GM12892 (cell line): ENCODE results near the gene DYNLT4.

Experiments
- POLR2A ChIP-seq: IDR thresholded peaks from 2 replicates; pipeline ENCODE4 v1.6.1; 2011; ENCODE audit warnings: low read depth, low read length, control low read depth
- POLR2AphosphoS5 ChIP-seq: IDR thresholded peaks from 2 replicates; pipeline ENCODE4 v1.6.1; 2011; ENCODE audit warnings: low read depth, low read length, control low read depth
- TAF1 ChIP-seq: IDR thresholded peaks from 2 replicates; pipeline ENCODE4 v1.6.1; 2011; ENCODE audit warnings: low read depth, mild to moderate bottlenecking, control low read depth, low read length, borderline replicate concordance

DNA sequence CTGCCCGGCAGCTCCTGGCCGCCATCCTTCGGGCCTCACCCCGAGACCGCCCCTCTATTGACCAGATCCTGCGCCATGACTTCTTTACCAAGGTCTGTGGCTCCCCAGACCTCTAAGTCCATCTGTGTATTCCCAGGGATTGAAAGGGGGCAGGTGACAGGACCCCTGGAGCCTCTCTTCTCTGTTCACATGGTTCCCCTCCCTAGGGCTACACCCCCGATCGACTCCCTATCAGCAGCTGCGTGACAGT lies 4.2 kb downstream of the DYNLT4 start:
- TF ChIP-seq POLR2A, result no peak
- no peak for TF ChIP-seq POLR2AphosphoS5
- TF ChIP-seq TAF1, result no peak
